CD14-positive monocyte (primary cell): ENCODE data around the gene TMPRSS12. TPM values are rescaled to one million over a fixed set of nuclear protein-coding genes. Genes with fewer than 3 reads are reported as not detected.
"Not testable (repeated sequence)": the region's sequence is repeated elsewhere in the genome, so short reads cannot be mapped to it uniquely, and the experiment has no call there.

Experiments used
- DNase-seq, 3 donors: peaks; one replicate each; pipeline ENCODE4 v3.0.0-alpha.2; 2011 to 2022
- H2AFZ ChIP-seq: 2 replicates; pipeline ENCODE4 v1.6.0; 2012; ENCODE audit warnings: mild to moderate bottlenecking, low read depth, low read length, inconsistent platforms; ENCODE audit not compliant: insufficient read depth, poor library complexity, severe bottlenecking
- H3K27ac ChIP-seq, 2 donors: 1 replicate in 1 of 2; 2 replicates in 1 of 2; pipeline ENCODE4 v1.5.1; 2012 to 2013; ENCODE audit warnings: low read length in 2 of 2, control low read depth in 1 of 2, inconsistent platforms in 1 of 2, low read depth in 1 of 2, mild to moderate bottlenecking in 1 of 2
- H3K27me3 ChIP-seq, 2 donors: one replicate each; pipeline versions ENCODE4 v1.6.0 to v1.6.1; 2011 to 2013; ENCODE audit warnings: low read length in 2 of 2; ENCODE audit not compliant: control insufficient read depth in 2 of 2, insufficient read depth in 2 of 2
- H3K36me3 ChIP-seq, 2 donors: replicated peaks in 1 of 2; 1 replicate in 1 of 2; 2 replicates in 1 of 2; pipeline versions ENCODE4 v1.5.1 to v1.6.1; 2012 to 2013; ENCODE audit warnings: low read length in 2 of 2, control low read depth in 1 of 2, inconsistent platforms in 1 of 2, mild to moderate bottlenecking in 1 of 2; ENCODE audit not compliant: insufficient read depth in 2 of 2, control insufficient read depth in 1 of 2
- H3K4me1 ChIP-seq, 2 donors: 1 replicate in 1 of 2; 2 replicates in 1 of 2; pipeline versions ENCODE4 v1.5.1 to v1.6.1; 2012 to 2013; ENCODE audit warnings: low read length in 2 of 2, control low read depth in 1 of 2, inconsistent platforms in 1 of 2, mild to moderate bottlenecking in 1 of 2, moderate library complexity in 1 of 2; ENCODE audit not compliant: insufficient read depth in 2 of 2, control insufficient read depth in 1 of 2
- H3K4me2 ChIP-seq: replicated peaks from 2 replicates; pipeline ENCODE3; 2012; ENCODE audit warnings: low read length, moderate library complexity, mild to moderate bottlenecking; ENCODE audit not compliant: poor library complexity, severe bottlenecking; ENCODE audit errors: extremely low read depth
- H3K4me3 ChIP-seq, 3 experiments: fragments of 200-600 bp in 1 of 3; sonication (generic) in 1 of 3; replicated peaks in 1 of 3; 1 replicate in 2 of 3; 2 replicates in 1 of 3; pipeline ENCODE4 v1.5.1; 2011 to 2013; ENCODE audit warnings: low read length in 3 of 3, mild to moderate bottlenecking in 3 of 3, control low read depth in 2 of 3, low read depth in 2 of 3, inconsistent platforms in 1 of 3, moderate library complexity in 1 of 3
- H3K79me2 ChIP-seq: 2 replicates; pipeline ENCODE4 v1.6.0; 2012; ENCODE audit warnings: mild to moderate bottlenecking, control low read depth, inconsistent platforms, low read length, moderate library complexity; ENCODE audit not compliant: insufficient read depth
- H3K9ac ChIP-seq: 2 replicates; pipeline ENCODE4 v1.6.0; 2017; ENCODE audit warnings: low read length, mild to moderate bottlenecking; ENCODE audit not compliant: insufficient read depth, poor library complexity, severe bottlenecking
- H3K9me3 ChIP-seq, 2 donors: replicated peaks in 1 of 2; 1 replicate in 1 of 2; 2 replicates in 1 of 2; pipeline versions ENCODE4 v1.5.1 to v1.6.1; 2012 to 2013; ENCODE audit warnings: low read length in 2 of 2, control low read depth in 1 of 2; ENCODE audit not compliant: control insufficient read depth in 1 of 2, insufficient read depth in 1 of 2
- H4K20me1 ChIP-seq: 2 replicates; pipeline ENCODE4 v1.6.0; 2012; ENCODE audit warnings: mild to moderate bottlenecking, low read length, control low read depth, moderate library complexity; ENCODE audit not compliant: insufficient read depth
- H3K27ac Mint-ChIP-seq, 7 donors: one replicate each; pipeline ENCODE4 v1.8.0; 2020; ENCODE audit warnings: mild to moderate bottlenecking in 7 of 7, mixed read lengths in 7 of 7, moderate library complexity in 6 of 7, inconsistent platforms in 2 of 7
- H3K27me3 Mint-ChIP-seq, 3 donors: one replicate each; pipeline ENCODE4 v1.8.0; 2021 to 2022; ENCODE audit warnings: low read depth in 3 of 3, mild to moderate bottlenecking in 3 of 3, mixed read lengths in 3 of 3, moderate library complexity in 3 of 3, inconsistent platforms in 1 of 3
- H3K36me3 Mint-ChIP-seq, 2 donors: one replicate each; pipeline ENCODE4 v1.8.0; 2020; ENCODE audit warnings: mixed read lengths in 2 of 2, inconsistent platforms in 1 of 2, mild to moderate bottlenecking in 1 of 2
- H3K4me1 Mint-ChIP-seq: one replicate; pipeline ENCODE4 v1.8.0; 2020; ENCODE audit warnings: mild to moderate bottlenecking, mixed read lengths
- H3K4me3 Mint-ChIP-seq, 2 donors: one replicate each; pipeline ENCODE4 v1.8.0; 2020; ENCODE audit warnings: mild to moderate bottlenecking in 2 of 2, mixed read lengths in 2 of 2, moderate library complexity in 1 of 2
- H3K9me3 Mint-ChIP-seq, 7 donors: one replicate each; pipeline ENCODE4 v1.8.0; 2020 to 2022; ENCODE audit warnings: mixed read lengths in 7 of 7, mild to moderate bottlenecking in 6 of 7, moderate library complexity in 6 of 7, inconsistent platforms in 2 of 7
- CTCF ChIP-seq: fragments of 200-600 bp; IDR thresholded peaks from one replicate; pipeline ENCODE4 v1.8.0; 2022; ENCODE audit warnings: antibody characterized with exemption, mild to moderate bottlenecking
- WGBS: methylation state at CpG from one replicate; pipeline ENCODE4 v1.1.5; 2013; ENCODE audit warnings: missing lambda C conversion rate; ENCODE audit not compliant: insufficient coverage; 5-methylcytosine and 5-hydroxymethylcytosine counted together
- intact Hi-C, 2 donors: fragments of 100-400 bp; cut with micrococcal nuclease; formaldehyde crosslinking; loops; one replicate each; pipeline versions ENCODE4 v1.15.0 to v1.15.1; 2023
- polyA plus RNA-seq, 3 donors: library from polyadenylated mRNA; depleted of rRNA in 1 of 3; unstranded in 2 of 3; stranded (reverse) in 1 of 3; fragments of 300-500 nt in 2 of 3; fragments of >200 nt in 1 of 3; fragmentation: Illumina TruSeq in 2 of 3; gene quantifications; 1 replicate in 2 of 3; 2 replicates in 1 of 3; pipeline ENCODE4 v1.2.3, GENCODE V29; 2012 to 2021

TMPRSS12 gene
- polyA plus RNA-seq, 3 donors, result not detected

DNA sequence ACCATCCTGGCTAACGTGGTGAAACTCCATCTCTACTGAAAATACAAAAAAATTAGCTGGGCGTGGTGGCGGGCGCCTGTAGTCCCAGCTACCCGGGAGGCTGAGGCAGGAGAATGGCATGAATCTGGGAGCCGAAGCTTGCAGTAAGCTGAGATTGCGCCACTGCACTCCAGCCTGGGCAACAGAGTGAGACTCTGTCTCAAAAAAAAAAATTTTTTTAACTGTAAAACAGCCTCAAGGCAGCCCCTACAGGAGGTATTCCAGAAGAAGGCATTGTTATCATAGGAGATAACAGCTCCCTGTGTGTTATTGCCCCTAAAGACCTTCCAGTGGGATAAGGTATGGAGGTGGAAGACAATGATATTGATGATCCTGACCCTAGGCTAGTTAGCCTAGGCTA, 27.8 kb upstream of the TMPRSS12 start:
- H3K27ac Mint-ChIP-seq, H3K9me3 Mint-ChIP-seq, H3K9me3 ChIP-seq, H3K4me3 ChIP-seq, H2AFZ ChIP-seq, H3K79me2 ChIP-seq, H3K4me3 Mint-ChIP-seq, H3K27me3 ChIP-seq, H4K20me1 ChIP-seq, H3K4me1 Mint-ChIP-seq, H3K27me3 Mint-ChIP-seq, DNase-seq, H3K27ac ChIP-seq, H3K4me1 ChIP-seq, H3K9ac ChIP-seq, intact Hi-C loops, H3K4me2 ChIP-seq: not testable (repeated sequence)
- peaks cover 84 to 98% of the 10 kb centered on the region in 2 donors for H3K36me3 ChIP-seq
- WGBS, result 100% methylated on average over 6 of the region's 7 CpGs
- peaks cover 66 to 90% of the 10 kb centered on the region in 2 donors for H3K36me3 Mint-ChIP-seq

DNA sequence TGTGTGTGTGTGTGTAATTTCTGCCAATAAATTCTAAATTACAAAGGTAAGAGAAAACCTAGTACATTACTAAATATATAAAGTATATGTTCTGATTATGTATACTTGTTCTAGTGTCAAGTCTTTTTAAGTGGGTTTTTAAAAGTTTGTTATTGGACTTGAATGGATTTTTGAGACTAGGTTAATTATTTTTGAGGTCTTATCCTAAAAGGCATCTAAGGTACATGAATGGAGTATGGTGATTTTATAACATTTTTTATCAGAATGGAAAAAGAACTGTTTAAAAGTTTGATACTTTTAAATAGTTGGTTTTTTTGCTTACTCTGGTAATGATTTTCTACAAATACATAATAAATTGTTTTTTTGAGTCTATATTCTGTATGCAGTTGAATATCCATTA, 22.5 kb upstream of the TMPRSS12 start:
- intact Hi-C loops, result no loop called here
- H3K79me2 ChIP-seq, result no peaks in the 10 kb centered on the region
- no peaks in the 10 kb centered on the region for H4K20me1 ChIP-seq
- H3K4me1 ChIP-seq, result peaks cover 0 to 3% of the 10 kb centered on the region in 2 donors
- peaks cover 45 to 61% of the 10 kb centered on the region in 2 donors for H3K36me3 ChIP-seq
- Mint-ChIP-seq H3K4me1 (peaks cover 3% of the 10 kb centered on the region), H3K27ac (no peak overlapping the region), H3K36me3 (peaks cover 36 to 50% of the 10 kb centered on the region in 2 donors), H3K27me3 (no peaks in the 10 kb centered on the region), H3K4me3 (no peak overlapping the region), H3K9me3 (no peaks in the 10 kb centered on the region)
- no peak overlapping the region for H3K4me3 ChIP-seq
- H3K4me2 ChIP-seq, result no peak overlapping the region
- H3K9ac ChIP-seq, result no peak overlapping the region
- H3K27ac ChIP-seq, result no peak overlapping the region
- no peak for DNase-seq
- H3K27me3 ChIP-seq, result no peaks in the 10 kb centered on the region
- TF ChIP-seq CTCF, result no peak
- H3K9me3 ChIP-seq, result no peaks in the 10 kb centered on the region
- no peak overlapping the region for H2AFZ ChIP-seq
